ENCODE measurements around the gene POMT1. TPM values are rescaled to one million over a fixed set of nuclear protein-coding genes. Genes with fewer than 3 reads are reported as not detected.
A peak's percentile ranks its signal among the peaks of the same experiment; 100 is the strongest.

Gene POMT1
- total RNA-seq, 6 donors from 2014 or later, result 24.7 to 55.5 (median 27.2) TPM

- H3K36me3 ChIP-seq, result peaks cover 36 to 100% (median 95%) of the 10 kb centered on the region in 4 donors
- DNase-seq, result no peak
- no peak for ATAC-seq (ENCODE audit: low FRiP score in 2 of 2)
- H3K4me3 ChIP-seq, result no peak overlapping the region
- H3K27me3 ChIP-seq, result no peaks in the 10 kb centered on the region
- WGBS, 2 donors, result 98 to 99% methylated on average over 6 to 9 of the region's 9 CpGs
- H3K4me1 ChIP-seq, result no peaks in the 10 kb centered on the region
- H3K27ac ChIP-seq, result no peak overlapping the region
- H3K9me3 ChIP-seq, result no peaks in the 10 kb centered on the region
- TF ChIP-seq CTCF (IDR thresholded peaks at IDR 0.05) (no peak), EP300 (IDR thresholded peaks at IDR 0.05) (no peak), POLR2A (IDR thresholded peaks at IDR 0.05) (no peak), POLR2AphosphoS5 (IDR thresholded peaks at IDR 0.05) (no peak)
Measured at GRCh38 chr9:131473198-131473885, 29.4 kb upstream of the POMT1 start.

- no peak overlapping the region for H3K4me3 ChIP-seq
- no peaks in the 10 kb centered on the region for H3K27me3 ChIP-seq
- ATAC-seq (ENCODE audit: low FRiP score in 2 of 2) (no peak), DNase-seq (no peak)
- no peak overlapping the region for H3K27ac ChIP-seq
- no peaks in the 10 kb centered on the region for H3K9me3 ChIP-seq
- H3K4me1 ChIP-seq, result no peaks in the 10 kb centered on the region
- TF ChIP-seq POLR2A (IDR thresholded peaks at IDR 0.05) (no peak), POLR2AphosphoS5 (IDR thresholded peaks at IDR 0.05) (no peak), EP300 (IDR thresholded peaks at IDR 0.05) (no peak), CTCF (IDR thresholded peaks at IDR 0.05) (no peak)
- peaks cover 40 to 100% (median 94%) of the 10 kb centered on the region in 4 donors for H3K36me3 ChIP-seq
- 84 to 87% methylated on average over 10 of the region's 10 CpGs for WGBS, 2 donors
Measured at GRCh38 chr9:131473891-131474290, 28.8 kb upstream of the POMT1 start.

GRCh38 chr9:131474711-131475110 lies 28.0 kb upstream of the POMT1 start:
- H3K27me3 ChIP-seq, result no peaks in the 10 kb centered on the region
- no peak overlapping the region for H3K27ac ChIP-seq
- H3K4me1 ChIP-seq, result no peaks in the 10 kb centered on the region
- no peak overlapping the region for H3K4me3 ChIP-seq
- ATAC-seq (ENCODE audit: low FRiP score in 2 of 2) (no peak), DNase-seq (no peak)
- 92 to 93% methylated on average over 15 to 16 of the region's 16 CpGs for WGBS, 2 donors
- TF ChIP-seq CTCF (IDR thresholded peaks at IDR 0.05) (no peak), POLR2A (IDR thresholded peaks at IDR 0.05) (no peak), POLR2AphosphoS5 (IDR thresholded peaks at IDR 0.05) (no peak), EP300 (IDR thresholded peaks at IDR 0.05) (no peak)
- H3K36me3 ChIP-seq, result peaks cover 48 to 100% (median 93%) of the 10 kb centered on the region in 4 donors
- H3K9me3 ChIP-seq, result no peaks in the 10 kb centered on the region

GRCh38 chr9:131475111-131475955 lies 27.4 kb upstream of the POMT1 start:
- DNase-seq (peak in 1 of 2 donors; percentile 79), ATAC-seq (ENCODE audit: low FRiP score in 2 of 2) (no peak)
- Histone ChIP-seq H3K36me3 (peaks cover 48 to 100% (median 93%) of the 10 kb centered on the region in 4 donors), H3K9me3 (no peaks in the 10 kb centered on the region), H3K27ac (no peak overlapping the region), H3K4me3 (no peak overlapping the region), H3K27me3 (no peaks in the 10 kb centered on the region), H3K4me1 (no peaks in the 10 kb centered on the region)
- WGBS, 2 donors, result 90 to 93% methylated on average over 13 to 43 of the region's 46 CpGs
- TF ChIP-seq CTCF (IDR thresholded peaks at IDR 0.05) (no peak), EP300 (IDR thresholded peaks at IDR 0.05) (no peak), POLR2AphosphoS5 (IDR thresholded peaks at IDR 0.05) (no peak), POLR2A (IDR thresholded peaks at IDR 0.05) (no peak)

Measured in upper lobe of left lung (tissue), 6 donors.